ENCODE results near the gene RXFP4. TPM values are rescaled to one million over a fixed set of nuclear protein-coding genes. Genes with fewer than 3 reads are reported as not detected.

The RXFP4 gene
- total RNA-seq, 6 donors from 2014 or later: not detected

DNA sequence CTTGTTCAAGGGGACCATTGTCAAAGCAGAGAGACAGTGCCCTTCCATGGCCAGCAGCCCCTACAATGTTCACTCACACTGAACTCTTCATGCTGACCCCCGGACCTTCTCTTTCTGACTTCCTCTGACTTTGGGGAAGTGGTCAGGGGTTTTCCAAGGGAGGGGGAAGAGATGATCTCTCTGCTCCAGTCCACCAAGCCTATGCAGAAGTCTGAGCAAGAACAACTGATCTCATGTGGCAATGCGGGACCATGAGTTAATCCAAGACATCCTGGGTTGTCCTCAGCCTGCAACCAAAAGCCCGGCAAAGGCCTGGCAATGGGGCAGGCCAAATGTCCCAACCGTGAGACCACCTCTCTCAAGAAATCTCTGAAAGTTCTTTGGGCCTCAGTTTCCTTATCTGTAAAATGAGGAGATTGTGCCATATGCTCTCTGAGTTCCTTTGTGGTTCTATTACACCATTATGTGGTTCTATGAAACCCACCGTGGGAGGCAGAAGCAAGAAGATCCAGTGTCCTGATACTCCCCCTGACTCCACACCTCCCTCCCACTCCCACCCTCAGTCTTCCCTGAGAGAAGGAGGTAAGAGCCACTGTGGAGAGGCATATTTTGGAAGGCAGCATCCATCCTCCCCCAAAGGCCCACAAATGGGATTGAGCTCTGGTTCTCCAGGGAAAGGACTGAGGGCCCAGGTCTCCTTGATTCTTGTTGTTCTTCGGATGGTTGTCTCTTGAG, 48.7 kb downstream of the RXFP4 start:
- DNase-seq (peak in 1 of 2 donors; percentile 71), ATAC-seq (ENCODE audit: low FRiP score in 2 of 2) (peak; percentile 65 to 77)
- 64 to 89% methylated on average over 6 of the region's 6 CpGs for WGBS, 2 donors
- H3K27ac ChIP-seq: peak overlapping the region; percentile 22 to 77 (median 68)
- H3K4me3 ChIP-seq: no peak overlapping the region
- no peaks in the 10 kb centered on the region for H3K27me3 ChIP-seq
- TF ChIP-seq, protein P1, sequence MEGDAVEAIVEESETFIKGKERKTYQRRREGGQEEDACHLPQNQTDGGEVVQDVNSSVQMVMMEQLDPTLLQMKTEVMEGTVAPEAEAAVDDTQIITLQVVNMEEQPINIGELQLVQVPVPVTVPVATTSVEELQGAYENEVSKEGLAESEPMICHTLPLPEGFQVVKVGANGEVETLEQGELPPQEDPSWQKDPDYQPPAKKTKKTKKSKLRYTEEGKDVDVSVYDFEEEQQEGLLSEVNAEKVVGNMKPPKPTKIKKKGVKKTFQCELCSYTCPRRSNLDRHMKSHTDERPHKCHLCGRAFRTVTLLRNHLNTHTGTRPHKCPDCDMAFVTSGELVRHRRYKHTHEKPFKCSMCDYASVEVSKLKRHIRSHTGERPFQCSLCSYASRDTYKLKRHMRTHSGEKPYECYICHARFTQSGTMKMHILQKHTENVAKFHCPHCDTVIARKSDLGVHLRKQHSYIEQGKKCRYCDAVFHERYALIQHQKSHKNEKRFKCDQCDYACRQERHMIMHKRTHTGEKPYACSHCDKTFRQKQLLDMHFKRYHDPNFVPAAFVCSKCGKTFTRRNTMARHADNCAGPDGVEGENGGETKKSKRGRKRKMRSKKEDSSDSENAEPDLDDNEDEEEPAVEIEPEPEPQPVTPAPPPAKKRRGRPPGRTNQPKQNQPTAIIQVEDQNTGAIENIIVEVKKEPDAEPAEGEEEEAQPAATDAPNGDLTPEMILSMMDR (IDR thresholded peaks at IDR 0.05): no peak
- TF ChIP-seq POLR2A (IDR thresholded peaks at IDR 0.05) (no peak), POLR2AphosphoS5 (IDR thresholded peaks at IDR 0.05) (no peak), EP300 (IDR thresholded peaks at IDR 0.05) (no peak)
- H3K36me3 ChIP-seq: no peaks in the 10 kb centered on the region
- H3K9me3 ChIP-seq: no peaks in the 10 kb centered on the region
- peaks cover 19 to 37% (median 31%) of the 10 kb centered on the region in 4 donors for H3K4me1 ChIP-seq

Small RNA genes lying within 50 kb of the gene (small RNA-seq; reads per million reads assigned to genes)
- gene MIR6738: 0 reads per million in 4 donors
- gene RF00015: 0 reads per million in 4 donors
- gene SCARNA4: 0 reads per million in 4 donors
- gene SNORA80E: 98.1 to 194 (median 119) reads per million in 4 donors

Other genes with a start within 250 kb of the RXFP4 start
- 100 to 1,000 TPM in 1 of 6 donors, 10 to 100 TPM in 5; 28.9 to 160 (median 46.3) TPM for gene GON4L, start 84.4 kb upstream of the RXFP4 start, total RNA-seq
- 10 to 100 TPM in 1 of 6 donors, 1 to 10 TPM in 5; 3.1 to 12.1 (median 7.8) TPM for gene SYT11, start 82.1 kb upstream of the RXFP4 start, total RNA-seq
- 10 to 100 TPM; 26.3 to 67.1 (median 45.1) TPM for gene RIT1, start 30.3 kb upstream of the RXFP4 start, total RNA-seq
- 100 to 1,000 TPM in 1 of 6 donors, 10 to 100 TPM in 5; 30.4 to 105 (median 37.6) TPM for gene KHDC4, start 7.2 kb upstream of the RXFP4 start, total RNA-seq
- 100 to 1,000 TPM; 198 to 969 (median 229) TPM for gene ARHGEF2, start 36.9 kb downstream of the RXFP4 start, total RNA-seq
- 100 to 1,000 TPM in 5 of 6 donors, 10 to 100 TPM in 1; 66.0 to 395 (median 228) TPM for gene SSR2, start 79.3 kb downstream of the RXFP4 start, total RNA-seq
- gene UBQLN4, start 112.2 kb downstream of the RXFP4 start, total RNA-seq: 10 to 100 TPM; 22.2 to 39.8 (median 24.5) TPM
- 10 to 100 TPM; 35.6 to 84.5 (median 68.8) TPM for gene LAMTOR2, start 113.1 kb downstream of the RXFP4 start, total RNA-seq
- gene RAB25, start 119.5 kb downstream of the RXFP4 start, total RNA-seq: 100 to 1,000 TPM in 1 of 6 donors, 10 to 100 TPM in 5; 58.7 to 123 (median 88.9) TPM
- 1 to 10 TPM in 2 of 6 donors, under 1 TPM in 3, not detected in 1; 0.26 to 2.0 (median 1.00) TPM for gene MEX3A, start 140.8 kb downstream of the RXFP4 start, total RNA-seq
- gene LMNA, start 173.1 kb downstream of the RXFP4 start, total RNA-seq: 1,000 to 10,000 TPM in 1 of 6 donors, 100 to 1,000 TPM in 5; 156 to 1,281 (median 388) TPM
- gene SEMA4A, start 211.9 kb downstream of the RXFP4 start, total RNA-seq: 10 to 100 TPM; 28.9 to 65.9 (median 33.5) TPM

Measured in upper lobe of left lung (tissue), 6 donors.